Measurements from ENCODE around the gene ARHGAP29.

ARHGAP29 gene

GRCh38 chr1:94207695-94208094, 29.7 kb downstream of the ARHGAP29 start:
- peaks cover 14% of the 10 kb centered on the region for H3K36me3 ChIP-seq (ENCODE audit: control insufficient read depth, insufficient read depth, low read length)
- no peaks in the 10 kb centered on the region for H3K27me3 ChIP-seq (ENCODE audit: control insufficient read depth, insufficient read depth, low read length)

GRCh38 chr1:94205639-94206038, 31.7 kb downstream of the ARHGAP29 start:
- H3K4me1 ChIP-seq (ENCODE audit: control insufficient read depth, insufficient read depth, low read length) = no peaks in the 10 kb centered on the region
- H3K9me3 ChIP-seq (ENCODE audit: control insufficient read depth, insufficient read depth, low read depth, low read length) = peaks cover 3% of the 10 kb centered on the region; the same call in 1 of the 2 replicates
- H3K4me3 ChIP-seq (ENCODE audit: low read depth, low read length) = no peak overlapping the region
- no peak overlapping the region for H3K9ac ChIP-seq (ENCODE audit: low read length)
- peaks cover 24% of the 10 kb centered on the region for H3K36me3 ChIP-seq (ENCODE audit: control insufficient read depth, insufficient read depth, low read length)
- H3K27me3 ChIP-seq (ENCODE audit: control insufficient read depth, insufficient read depth, low read length) = no peaks in the 10 kb centered on the region
- no peak overlapping the region for H3K27ac ChIP-seq (ENCODE audit: low read depth, low read length)

More at GRCh38 chr1:94207695-94208094, 29.7 kb downstream of the ARHGAP29 start:
- Histone ChIP-seq H3K9me3 (ENCODE audit: control insufficient read depth, insufficient read depth, low read depth, low read length) (peaks cover 3% of the 10 kb centered on the region; the same call in 1 of the 2 replicates), H3K4me3 (ENCODE audit: low read depth, low read length) (no peak overlapping the region), H3K4me1 (ENCODE audit: control insufficient read depth, insufficient read depth, low read length) (no peaks in the 10 kb centered on the region), H3K9ac (ENCODE audit: low read length) (no peak overlapping the region), H3K27ac (ENCODE audit: low read depth, low read length) (no peak overlapping the region)

- Histone ChIP-seq H3K4me1 (ENCODE audit: control insufficient read depth, insufficient read depth, low read length) (peaks cover 6% of the 10 kb centered on the region; the same call in 1 of the 2 replicates), H3K27ac (ENCODE audit: low read depth, low read length) (no peak overlapping the region), H3K9ac (ENCODE audit: low read length) (no peak overlapping the region), H3K4me3 (ENCODE audit: low read depth, low read length) (no peak overlapping the region), H3K9me3 (ENCODE audit: control insufficient read depth, insufficient read depth, low read depth, low read length) (no peaks in the 10 kb centered on the region), H3K27me3 (ENCODE audit: control insufficient read depth, insufficient read depth, low read length) (no peaks in the 10 kb centered on the region), H3K36me3 (ENCODE audit: control insufficient read depth, insufficient read depth, low read length) (peaks cover 29% of the 10 kb centered on the region)
Measured at GRCh38 chr1:94202241-94202640, 35.1 kb downstream of the ARHGAP29 start.

GRCh38 chr1:94199398-94199797, 38.0 kb downstream of the ARHGAP29 start:
- Histone ChIP-seq H3K27ac (ENCODE audit: low read depth, low read length) (no peak overlapping the region), H3K27me3 (ENCODE audit: control insufficient read depth, insufficient read depth, low read length) (no peaks in the 10 kb centered on the region), H3K4me1 (ENCODE audit: control insufficient read depth, insufficient read depth, low read length) (peaks cover 6% of the 10 kb centered on the region; the same call in 1 of the 2 replicates), H3K9ac (ENCODE audit: low read length) (no peak overlapping the region), H3K4me3 (ENCODE audit: low read depth, low read length) (no peak overlapping the region), H3K36me3 (ENCODE audit: control insufficient read depth, insufficient read depth, low read length) (peaks cover 25% of the 10 kb centered on the region), H3K9me3 (ENCODE audit: control insufficient read depth, insufficient read depth, low read depth, low read length) (no peaks in the 10 kb centered on the region)

- H3K4me3 ChIP-seq (ENCODE audit: low read depth, low read length) = no peak overlapping the region
- no peak overlapping the region for H3K9ac ChIP-seq (ENCODE audit: low read length)
- no peaks in the 10 kb centered on the region for H3K9me3 ChIP-seq (ENCODE audit: control insufficient read depth, insufficient read depth, low read depth, low read length)
- H3K27ac ChIP-seq (ENCODE audit: low read depth, low read length) = no peak overlapping the region
- H3K4me1 ChIP-seq (ENCODE audit: control insufficient read depth, insufficient read depth, low read length) = peaks cover 1% of the 10 kb centered on the region; the same call in 1 of the 2 replicates
- H3K36me3 ChIP-seq (ENCODE audit: control insufficient read depth, insufficient read depth, low read length) = peaks cover 6% of the 10 kb centered on the region; the same call in 1 of the 2 replicates
- no peaks in the 10 kb centered on the region for H3K27me3 ChIP-seq (ENCODE audit: control insufficient read depth, insufficient read depth, low read length)
Measured at GRCh38 chr1:94194079-94194865, 43.1 kb downstream of the ARHGAP29 start.

- Histone ChIP-seq H3K4me1 (ENCODE audit: control insufficient read depth, insufficient read depth, low read length) (no peaks in the 10 kb centered on the region), H3K9me3 (ENCODE audit: control insufficient read depth, insufficient read depth, low read depth, low read length) (no peaks in the 10 kb centered on the region), H3K27ac (ENCODE audit: low read depth, low read length) (no peak overlapping the region), H3K9ac (ENCODE audit: low read length) (no peak overlapping the region), H3K27me3 (ENCODE audit: control insufficient read depth, insufficient read depth, low read length) (no peaks in the 10 kb centered on the region), H3K36me3 (ENCODE audit: control insufficient read depth, insufficient read depth, low read length) (peaks cover 9% of the 10 kb centered on the region; the same call in 1 of the 2 replicates), H3K4me3 (ENCODE audit: low read depth, low read length) (no peak overlapping the region)
Measured at GRCh38 chr1:94193128-94193527, 44.3 kb downstream of the ARHGAP29 start.

- Histone ChIP-seq H3K9ac (ENCODE audit: low read length) (no peak overlapping the region), H3K27ac (ENCODE audit: low read depth, low read length) (no peak overlapping the region), H3K9me3 (ENCODE audit: control insufficient read depth, insufficient read depth, low read depth, low read length) (no peaks in the 10 kb centered on the region), H3K4me1 (ENCODE audit: control insufficient read depth, insufficient read depth, low read length) (no peaks in the 10 kb centered on the region), H3K36me3 (ENCODE audit: control insufficient read depth, insufficient read depth, low read length) (peaks cover 16% of the 10 kb centered on the region; the same call in 1 of the 2 replicates), H3K4me3 (ENCODE audit: low read depth, low read length) (no peak overlapping the region), H3K27me3 (ENCODE audit: control insufficient read depth, insufficient read depth, low read length) (no peaks in the 10 kb centered on the region)
Measured at GRCh38 chr1:94191216-94191615, 46.2 kb downstream of the ARHGAP29 start.

GRCh38 chr1:94186946-94187345, 50.4 kb downstream of the ARHGAP29 start:
- no peak overlapping the region for H3K9ac ChIP-seq (ENCODE audit: low read length)
- no peak overlapping the region for H3K27ac ChIP-seq (ENCODE audit: low read depth, low read length)
- no peak overlapping the region for H3K4me3 ChIP-seq (ENCODE audit: low read depth, low read length)
- H3K4me1 ChIP-seq (ENCODE audit: control insufficient read depth, insufficient read depth, low read length) = no peaks in the 10 kb centered on the region
- H3K9me3 ChIP-seq (ENCODE audit: control insufficient read depth, insufficient read depth, low read depth, low read length) = no peaks in the 10 kb centered on the region
- H3K27me3 ChIP-seq (ENCODE audit: control insufficient read depth, insufficient read depth, low read length) = no peaks in the 10 kb centered on the region
- peaks cover 42% of the 10 kb centered on the region; the same call in 1 of the 2 replicates for H3K36me3 ChIP-seq (ENCODE audit: control insufficient read depth, insufficient read depth, low read length)

- H3K4me3 ChIP-seq (ENCODE audit: low read depth, low read length) = no peak overlapping the region
- no peaks in the 10 kb centered on the region for H3K27me3 ChIP-seq (ENCODE audit: control insufficient read depth, insufficient read depth, low read length)
- H3K9me3 ChIP-seq (ENCODE audit: control insufficient read depth, insufficient read depth, low read depth, low read length) = no peaks in the 10 kb centered on the region
- H3K9ac ChIP-seq (ENCODE audit: low read length) = no peak overlapping the region
- H3K36me3 ChIP-seq (ENCODE audit: control insufficient read depth, insufficient read depth, low read length) = peaks cover 46% of the 10 kb centered on the region; the same call in 1 of the 2 replicates
- H3K27ac ChIP-seq (ENCODE audit: low read depth, low read length) = no peak overlapping the region
- no peaks in the 10 kb centered on the region for H3K4me1 ChIP-seq (ENCODE audit: control insufficient read depth, insufficient read depth, low read length)
Measured at GRCh38 chr1:94183197-94183815, 54.1 kb downstream of the ARHGAP29 start.

GRCh38 chr1:94182191-94182590, 55.2 kb downstream of the ARHGAP29 start:
- Histone ChIP-seq H3K9me3 (ENCODE audit: control insufficient read depth, insufficient read depth, low read depth, low read length) (no peaks in the 10 kb centered on the region), H3K4me3 (ENCODE audit: low read depth, low read length) (no peak overlapping the region), H3K36me3 (ENCODE audit: control insufficient read depth, insufficient read depth, low read length) (peaks cover 54% of the 10 kb centered on the region), H3K9ac (ENCODE audit: low read length) (no peak overlapping the region), H3K4me1 (ENCODE audit: control insufficient read depth, insufficient read depth, low read length) (no peaks in the 10 kb centered on the region), H3K27ac (ENCODE audit: low read depth, low read length) (no peak overlapping the region), H3K27me3 (ENCODE audit: control insufficient read depth, insufficient read depth, low read length) (no peaks in the 10 kb centered on the region)

- H3K36me3 ChIP-seq (ENCODE audit: control insufficient read depth, insufficient read depth, low read length) = peaks cover 50% of the 10 kb centered on the region
- no peaks in the 10 kb centered on the region for H3K27me3 ChIP-seq (ENCODE audit: control insufficient read depth, insufficient read depth, low read length)
- H3K4me3 ChIP-seq (ENCODE audit: low read depth, low read length) = no peak overlapping the region
- no peak overlapping the region for H3K9ac ChIP-seq (ENCODE audit: low read length)
- no peaks in the 10 kb centered on the region for H3K9me3 ChIP-seq (ENCODE audit: control insufficient read depth, insufficient read depth, low read depth, low read length)
- H3K27ac ChIP-seq (ENCODE audit: low read depth, low read length) = no peak overlapping the region
- no peaks in the 10 kb centered on the region for H3K4me1 ChIP-seq (ENCODE audit: control insufficient read depth, insufficient read depth, low read length)
Measured at GRCh38 chr1:94180650-94181049, 56.7 kb downstream of the ARHGAP29 start.
